GM18526 (cell line): ENCODE measurements around the gene EVI5L.
A peak's percentile ranks its signal among the peaks of the same experiment; 100 is the strongest.

ENCODE experiments used
- POLR2A ChIP-seq: IDR thresholded peaks from 3 replicates; pipeline ENCODE4 v1.6.1; 2011; ENCODE audit not compliant: insufficient read length; ENCODE audit errors: extremely low read depth

EVI5L gene

DNA sequence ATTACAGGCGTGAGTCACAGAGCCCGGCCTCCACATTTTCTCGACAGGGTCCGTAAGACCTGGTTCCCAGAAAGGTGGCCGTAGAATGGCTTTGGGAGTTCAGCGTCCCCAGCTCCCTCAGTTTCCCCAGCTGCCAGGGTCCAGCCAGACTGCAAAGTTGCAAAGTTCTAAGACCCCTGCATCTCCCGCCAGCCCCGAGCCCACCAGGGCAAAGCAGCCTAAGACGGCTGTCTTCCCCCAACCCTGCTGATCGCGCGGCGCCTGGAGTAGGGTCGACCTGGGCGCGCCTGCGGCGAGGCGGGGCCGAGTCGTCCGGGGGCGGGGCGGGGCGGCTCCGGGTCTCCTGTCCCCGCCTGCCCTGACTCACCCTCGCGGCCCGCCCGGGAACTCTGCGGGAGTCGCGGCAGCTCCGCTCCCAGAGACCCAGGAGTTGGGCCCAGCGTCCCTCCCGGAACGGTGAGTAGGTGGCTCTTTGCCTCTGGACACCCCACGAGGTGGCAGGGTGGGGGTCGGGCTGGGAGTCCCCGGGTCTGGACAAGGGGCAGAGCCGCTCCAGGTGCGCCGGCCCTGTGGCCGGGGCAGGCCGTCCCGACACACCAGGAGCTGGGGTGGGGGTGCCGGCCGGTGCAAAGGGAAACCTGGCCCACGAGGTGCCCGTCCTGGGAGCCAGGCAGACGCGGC lies 58.3 kb downstream of the EVI5L start, which contains the start of gene LRRC8E:
Gene LRRC8E, plus strand, starts transcription at position 366 of the 681 bp plus-strand sequence. CDS start 7,094 bp downstream, outside the sequence.
- TF ChIP-seq POLR2A: no peak

DNA sequence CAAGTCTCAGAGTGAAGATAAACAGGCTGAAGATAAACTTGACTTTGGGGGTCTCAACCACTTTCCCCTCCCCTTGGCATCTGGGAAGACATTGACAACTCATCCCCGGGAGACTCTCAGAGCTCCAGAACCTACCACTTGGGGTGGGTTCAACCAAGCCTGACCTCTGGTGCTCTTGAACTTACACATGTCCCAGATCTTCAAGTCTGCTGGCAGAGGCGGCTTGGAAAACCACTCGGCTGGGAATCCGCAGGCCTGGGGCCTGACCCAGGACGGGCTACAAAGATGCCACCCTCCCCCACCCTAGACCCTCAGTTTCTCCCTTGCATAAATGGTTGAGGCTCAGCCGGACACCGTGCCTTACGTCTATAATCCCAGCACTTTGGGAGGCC lies 58.8 kb downstream of the EVI5L start:
- no peak for TF ChIP-seq POLR2A

GRCh38 chr19:7894612-7895309 lies 64.7 kb downstream of the EVI5L start:
- no peak for TF ChIP-seq POLR2A

DNA sequence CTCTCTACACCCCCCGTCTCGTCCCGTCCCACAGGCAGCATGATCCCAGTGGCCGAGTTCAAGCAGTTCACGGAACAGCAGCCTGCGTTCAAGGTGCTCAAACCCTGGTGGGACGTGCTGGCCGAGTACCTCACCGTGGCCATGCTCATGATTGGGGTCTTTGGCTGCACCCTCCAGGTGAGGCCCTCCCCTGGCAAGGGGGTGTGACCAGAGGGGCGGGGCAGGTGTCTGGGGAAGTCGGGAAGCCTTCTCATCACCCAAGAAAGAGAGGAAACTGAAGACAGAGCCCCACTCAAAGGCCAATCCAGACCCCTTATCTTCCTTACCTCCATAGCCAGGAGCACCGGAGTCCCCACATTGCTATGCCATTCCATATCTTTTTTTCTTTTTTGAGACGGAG lies 65.5 kb downstream of the EVI5L start:
- TF ChIP-seq POLR2A: no peak

DNA sequence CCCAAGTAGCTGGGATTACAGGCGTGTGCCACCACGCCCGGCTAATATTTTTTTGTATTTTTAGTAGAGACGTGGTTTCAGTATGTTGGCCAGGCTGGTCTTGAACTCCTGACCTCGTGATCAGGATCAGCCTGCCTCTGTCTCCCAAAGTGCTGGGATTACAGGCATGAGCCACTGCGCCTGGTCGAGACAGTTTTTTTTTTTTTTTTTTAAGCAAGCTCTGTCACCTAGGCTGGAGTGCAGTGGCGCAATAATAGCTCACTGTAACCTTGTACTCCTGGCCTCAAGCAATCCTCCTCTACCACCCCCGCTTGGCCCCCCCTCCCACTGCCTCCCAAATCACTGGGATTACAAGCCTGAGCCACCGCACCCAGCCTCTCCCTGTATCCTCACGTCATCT lies 67.3 kb downstream of the EVI5L start:
- TF ChIP-seq POLR2A: no peak

DNA sequence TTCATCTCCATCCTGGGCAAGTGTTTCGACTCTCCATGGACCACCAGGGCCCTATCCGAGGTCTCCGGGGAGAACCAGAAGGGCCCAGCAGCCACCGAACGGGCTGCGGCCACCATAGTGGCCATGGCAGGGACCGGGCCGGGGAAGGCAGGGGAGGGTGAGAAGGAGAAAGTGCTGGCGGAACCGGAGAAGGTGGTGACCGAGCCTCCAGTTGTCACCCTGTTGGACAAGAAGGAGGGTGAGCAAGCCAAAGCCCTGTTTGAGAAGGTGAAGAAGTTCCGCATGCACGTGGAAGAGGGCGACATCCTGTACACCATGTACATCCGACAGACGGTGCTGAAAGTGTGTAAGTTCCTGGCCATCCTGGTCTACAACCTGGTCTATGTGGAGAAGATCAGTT lies 68.9 kb downstream of the EVI5L start:
- no peak for TF ChIP-seq POLR2A

DNA sequence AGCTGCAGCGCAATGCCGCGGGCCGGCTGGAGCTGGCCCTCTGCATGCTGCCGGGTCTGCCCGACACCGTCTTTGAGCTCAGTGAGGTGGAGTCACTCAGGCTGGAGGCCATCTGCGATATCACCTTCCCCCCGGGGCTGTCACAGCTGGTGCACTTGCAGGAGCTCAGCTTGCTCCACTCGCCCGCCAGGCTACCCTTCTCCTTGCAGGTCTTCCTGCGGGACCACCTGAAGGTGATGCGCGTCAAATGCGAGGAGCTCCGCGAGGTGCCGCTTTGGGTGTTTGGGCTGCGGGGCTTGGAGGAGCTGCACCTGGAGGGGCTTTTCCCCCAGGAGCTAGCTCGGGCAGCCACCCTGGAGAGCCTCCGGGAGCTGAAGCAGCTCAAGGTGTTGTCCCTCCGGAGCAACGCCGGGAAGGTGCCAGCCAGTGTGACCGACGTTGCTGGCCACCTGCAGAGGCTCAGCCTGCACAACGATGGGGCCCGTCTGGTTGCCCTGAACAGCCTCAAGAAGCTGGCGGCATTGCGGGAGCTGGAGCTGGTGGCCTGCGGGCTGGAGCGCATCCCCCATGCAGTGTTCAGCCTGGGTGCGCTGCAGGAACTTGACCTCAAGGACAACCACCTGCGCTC lies 69.8 kb downstream of the EVI5L start:
- no peak for TF ChIP-seq POLR2A

- no peak for TF ChIP-seq POLR2A
Observed at GRCh38 chr19:7900401-7900870, 70.4 kb downstream of the EVI5L start.

GRCh38 chr19:7900931-7901330 lies 70.9 kb downstream of the EVI5L start:
- no peak for TF ChIP-seq POLR2A

DNA sequence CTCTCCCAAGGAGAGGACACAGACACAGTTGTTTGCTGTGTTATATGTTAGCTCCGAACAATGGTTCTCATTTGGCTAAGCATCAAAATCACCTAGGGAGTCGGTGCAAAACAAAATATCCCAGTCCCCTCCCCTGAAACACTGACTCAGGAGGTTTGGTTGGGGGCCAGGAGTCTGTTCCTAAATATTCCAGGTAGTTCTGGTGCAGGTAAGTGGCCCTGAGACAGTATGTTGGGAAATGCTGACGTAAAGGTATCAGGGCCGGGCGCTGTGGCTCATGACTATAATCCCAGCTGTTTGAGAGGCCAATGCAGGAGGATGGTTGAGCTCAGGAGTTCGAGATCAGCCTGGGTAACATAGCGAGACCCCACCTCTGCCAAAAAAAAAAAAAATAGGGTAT lies 71.3 kb downstream of the EVI5L start:
- no peak for TF ChIP-seq POLR2A

DNA sequence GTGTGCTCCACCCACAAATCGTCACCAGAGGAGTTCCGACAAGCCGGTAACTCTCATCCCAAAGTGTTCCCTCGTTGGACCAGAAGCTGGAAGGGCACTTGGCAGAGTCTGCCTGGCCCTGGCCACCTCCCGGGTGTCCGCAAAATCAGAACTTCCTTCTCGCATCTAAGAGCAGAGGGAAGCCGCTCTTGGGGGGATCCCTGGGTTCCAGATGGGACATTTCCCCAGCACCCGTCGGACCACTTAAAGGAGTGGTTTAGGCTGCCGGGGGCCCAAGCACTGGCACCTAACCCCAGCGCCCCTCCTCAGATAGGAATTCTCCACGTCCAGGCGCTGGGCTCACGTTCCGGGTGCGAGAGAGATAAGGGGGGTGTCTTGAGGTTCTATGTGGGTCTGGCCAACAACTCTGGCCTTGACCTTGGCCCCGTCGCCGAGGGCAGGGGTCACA lies 72.8 kb downstream of the EVI5L start:
- TF ChIP-seq POLR2A: no peak

DNA sequence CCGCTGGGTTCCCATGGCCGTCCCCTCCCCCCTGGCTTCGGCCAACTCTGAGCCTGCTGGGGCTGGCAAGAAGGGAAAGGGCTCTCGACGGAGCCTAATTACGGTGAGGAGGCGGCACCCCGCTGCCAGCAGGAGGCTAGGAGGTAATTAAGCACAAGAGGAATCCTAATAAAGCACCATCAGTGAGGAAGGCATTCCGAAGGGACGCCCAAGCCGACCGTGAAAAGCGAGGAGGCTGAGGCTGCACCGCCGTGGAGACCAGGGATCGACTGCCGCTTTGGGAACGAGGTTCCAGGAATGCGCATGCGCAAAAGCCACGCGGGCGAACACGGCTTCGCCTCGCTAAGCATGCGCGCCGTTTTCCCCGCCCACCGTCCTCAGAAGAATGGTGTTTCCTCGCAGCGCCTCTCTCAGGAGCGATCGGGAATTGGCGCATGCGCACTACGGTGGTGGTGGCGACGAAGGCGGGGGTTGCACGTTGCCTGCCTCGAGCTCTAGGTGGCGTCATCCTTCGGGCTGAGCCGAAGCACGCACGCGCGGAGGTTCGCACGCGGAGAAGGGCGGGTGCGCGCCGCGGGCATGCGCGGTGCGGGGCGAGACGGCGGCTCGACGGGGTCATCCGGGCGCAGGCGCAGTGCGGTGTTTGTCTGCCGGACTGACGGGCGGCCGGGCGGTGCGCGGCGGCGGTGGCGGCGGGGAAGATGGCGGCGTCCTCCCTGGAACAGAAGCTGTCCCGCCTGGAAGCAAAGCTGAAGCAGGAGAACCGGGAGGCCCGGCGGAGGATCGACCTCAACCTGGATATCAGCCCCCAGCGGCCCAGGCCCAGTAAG lies 73.4 kb downstream of the EVI5L start, which contains the start of gene MAP2K7:
Gene MAP2K7, plus strand, starts transcription at position 634 of the 830 bp plus-strand sequence. Its CDS starts 68 bp downstream, at position 702.
- TF ChIP-seq POLR2A: peak; percentile 84

GRCh38 chr19:7904074-7905020 lies 74.3 kb downstream of the EVI5L start:
- peak; percentile 44 for TF ChIP-seq POLR2A

DNA sequence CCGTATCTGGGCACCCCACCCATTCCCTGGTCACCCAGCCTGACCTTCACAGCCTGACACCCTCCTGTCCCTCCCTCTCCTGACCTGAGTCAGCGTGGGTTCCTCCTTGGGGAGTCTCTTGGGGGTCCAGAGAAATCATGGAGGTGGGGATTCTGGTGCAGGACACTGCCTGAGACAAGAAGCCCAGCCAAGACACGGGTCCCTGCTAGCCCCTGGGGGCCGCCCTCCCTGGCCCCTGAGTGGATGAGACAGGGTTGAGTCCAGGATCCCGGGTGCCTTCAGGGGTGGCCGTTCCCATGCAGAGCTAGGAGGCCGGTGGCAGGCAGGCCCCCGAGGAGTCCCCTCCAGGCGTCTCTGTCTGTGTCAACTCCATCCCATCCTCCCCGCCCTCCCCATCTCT lies 75.2 kb downstream of the EVI5L start:
- TF ChIP-seq POLR2A: no peak
